Epithelial cell of proximal tubule (primary cell): ENCODE results near the gene PAPPA. TPM values are rescaled to one million over a fixed set of nuclear protein-coding genes. Genes with fewer than 3 reads are reported as not detected.

Experiments used
- DNase-seq: peaks from one replicate; pipeline ENCODE4 v3.0.0-alpha.2; 2011; ENCODE audit warnings: low read depth
- H3K4me3 ChIP-seq: 2 replicates; pipeline ENCODE4 v1.5.1; 2011; ENCODE audit warnings: low read depth, mild to moderate bottlenecking, low read length
- total RNA-seq: library from RNA; depleted of rRNA; stranded (reverse); fragments of >200 nt; gene quantifications from 2 replicates; pipeline ENCODE4 v1.2.3, GENCODE V29; 2015
- TF ChIP-seq, protein P1 (sequence below): conservative IDR thresholded peaks from 2 replicates; pipeline ENCODE4 v1.5.1; 2012; ENCODE audit warnings: low read depth, mild to moderate bottlenecking, low read length

The PAPPA gene
- total RNA-seq, 1 donor from 2014 or later: 2.5 TPM

DNA sequence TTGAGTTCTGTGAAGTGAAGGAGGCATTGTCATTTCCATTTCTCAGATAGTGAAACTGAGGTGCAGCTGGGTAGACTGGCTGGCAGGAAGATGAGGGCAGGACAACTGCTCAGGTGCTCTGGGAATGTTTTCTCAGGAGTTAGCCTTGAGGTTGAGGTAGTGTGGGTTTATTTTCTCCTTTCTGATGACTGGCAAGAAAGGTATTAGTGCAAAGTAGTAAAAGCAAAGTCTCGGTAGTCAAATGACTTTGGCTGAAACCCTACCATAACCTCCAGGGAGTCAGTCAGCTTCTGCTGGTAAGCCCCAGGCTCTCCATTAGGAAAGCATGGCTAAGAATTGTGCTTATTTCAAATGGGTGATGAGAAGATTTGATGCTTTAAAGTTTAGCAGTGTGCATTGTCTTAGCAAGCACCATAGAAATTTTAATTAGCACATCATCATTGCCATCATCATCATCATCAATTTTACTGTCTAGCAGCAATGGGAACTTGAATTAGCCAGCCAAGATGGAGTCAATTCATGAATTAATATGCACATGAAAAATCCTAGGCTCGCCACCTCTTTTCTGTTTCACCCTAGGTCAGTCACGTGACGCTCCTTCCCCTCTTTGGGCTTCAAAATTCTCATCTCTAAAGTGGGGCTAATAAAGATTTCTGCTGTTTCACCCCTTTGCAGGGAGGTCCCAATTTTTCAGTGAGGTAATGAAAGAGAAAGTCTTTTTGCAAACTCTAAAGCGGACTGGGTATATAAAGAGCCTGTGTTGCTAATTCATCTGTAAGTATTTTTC is 10.7 kb upstream of the PAPPA start:
- no peak overlapping the region for H3K4me3 ChIP-seq
- DNase-seq: no peak
- TF ChIP-seq, protein P1, sequence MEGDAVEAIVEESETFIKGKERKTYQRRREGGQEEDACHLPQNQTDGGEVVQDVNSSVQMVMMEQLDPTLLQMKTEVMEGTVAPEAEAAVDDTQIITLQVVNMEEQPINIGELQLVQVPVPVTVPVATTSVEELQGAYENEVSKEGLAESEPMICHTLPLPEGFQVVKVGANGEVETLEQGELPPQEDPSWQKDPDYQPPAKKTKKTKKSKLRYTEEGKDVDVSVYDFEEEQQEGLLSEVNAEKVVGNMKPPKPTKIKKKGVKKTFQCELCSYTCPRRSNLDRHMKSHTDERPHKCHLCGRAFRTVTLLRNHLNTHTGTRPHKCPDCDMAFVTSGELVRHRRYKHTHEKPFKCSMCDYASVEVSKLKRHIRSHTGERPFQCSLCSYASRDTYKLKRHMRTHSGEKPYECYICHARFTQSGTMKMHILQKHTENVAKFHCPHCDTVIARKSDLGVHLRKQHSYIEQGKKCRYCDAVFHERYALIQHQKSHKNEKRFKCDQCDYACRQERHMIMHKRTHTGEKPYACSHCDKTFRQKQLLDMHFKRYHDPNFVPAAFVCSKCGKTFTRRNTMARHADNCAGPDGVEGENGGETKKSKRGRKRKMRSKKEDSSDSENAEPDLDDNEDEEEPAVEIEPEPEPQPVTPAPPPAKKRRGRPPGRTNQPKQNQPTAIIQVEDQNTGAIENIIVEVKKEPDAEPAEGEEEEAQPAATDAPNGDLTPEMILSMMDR: no peak

DNA sequence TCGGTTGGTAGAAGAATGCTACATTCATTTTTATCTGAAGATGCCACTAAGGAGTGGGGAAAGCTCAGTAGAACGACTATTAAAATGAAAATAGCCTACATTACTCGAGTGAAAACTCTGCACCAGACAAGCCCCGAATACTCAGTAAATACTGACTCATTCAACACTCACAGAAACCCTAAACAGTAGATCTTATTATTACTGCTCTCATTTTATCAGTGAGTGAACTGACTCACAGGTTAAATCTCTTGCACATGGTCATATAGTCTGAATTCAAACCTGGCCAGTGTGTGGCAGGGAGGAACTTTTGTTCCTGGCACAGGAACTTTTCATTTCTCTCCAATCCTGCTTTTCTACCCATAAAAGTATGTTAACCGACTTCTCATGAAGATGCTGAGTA is 9.6 kb upstream of the PAPPA start:
- DNase-seq: no peak
- TF ChIP-seq, protein P1: no peak
- H3K4me3 ChIP-seq: no peak overlapping the region

DNA sequence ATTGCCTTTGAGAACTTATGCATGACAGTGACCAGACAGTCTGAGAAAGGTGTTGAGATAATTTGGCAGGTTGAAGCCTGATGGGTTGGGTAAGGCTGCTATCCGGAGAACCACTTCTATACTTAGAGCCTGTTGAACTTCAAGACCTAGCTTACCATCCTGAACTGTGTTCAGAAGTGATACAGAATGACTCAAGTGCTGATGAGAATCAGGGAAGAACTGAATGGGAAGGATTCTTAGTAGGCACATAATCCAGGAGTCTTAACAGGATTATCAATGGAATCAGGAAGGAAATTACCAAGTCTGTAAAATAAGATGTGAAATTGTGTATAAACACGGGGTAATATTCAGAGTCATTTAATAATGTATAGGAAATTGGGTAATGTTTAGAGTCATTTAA is 9.0 kb upstream of the PAPPA start:
- TF ChIP-seq, protein P1: no peak
- no peak overlapping the region for H3K4me3 ChIP-seq
- DNase-seq: no peak

GRCh38 chr9:116145036-116145435 is 8.6 kb upstream of the PAPPA start:
- TF ChIP-seq, protein P1: no peak
- H3K4me3 ChIP-seq: no peak overlapping the region
- DNase-seq: no peak

DNA sequence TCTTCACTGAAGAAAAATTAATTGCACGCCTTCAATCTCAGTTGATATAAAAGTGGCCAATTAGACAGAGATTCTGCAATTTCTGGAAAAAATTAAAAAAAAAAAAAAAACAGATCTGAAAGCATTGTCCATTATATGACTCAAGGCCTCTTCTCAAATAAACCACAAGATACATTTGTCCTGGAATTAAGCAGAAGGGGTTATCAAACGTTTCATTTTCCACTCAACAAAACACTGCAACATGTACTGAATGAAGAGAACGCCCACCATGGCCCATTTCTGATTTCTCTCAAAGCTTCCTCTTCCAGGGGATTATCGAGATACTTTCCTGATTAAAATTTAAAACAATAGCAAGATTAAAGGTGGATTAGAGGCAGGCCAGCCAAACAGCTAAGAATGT is 5.8 kb upstream of the PAPPA start:
- DNase-seq: no peak
- no peak overlapping the region for H3K4me3 ChIP-seq
- TF ChIP-seq, protein P1: no peak

- DNase-seq: no peak
- H3K4me3 ChIP-seq: no peak overlapping the region
- TF ChIP-seq, protein P1: peak; percentile 95
Measured at GRCh38 chr9:116149844-116150243, 3.7 kb upstream of the PAPPA start.

DNA sequence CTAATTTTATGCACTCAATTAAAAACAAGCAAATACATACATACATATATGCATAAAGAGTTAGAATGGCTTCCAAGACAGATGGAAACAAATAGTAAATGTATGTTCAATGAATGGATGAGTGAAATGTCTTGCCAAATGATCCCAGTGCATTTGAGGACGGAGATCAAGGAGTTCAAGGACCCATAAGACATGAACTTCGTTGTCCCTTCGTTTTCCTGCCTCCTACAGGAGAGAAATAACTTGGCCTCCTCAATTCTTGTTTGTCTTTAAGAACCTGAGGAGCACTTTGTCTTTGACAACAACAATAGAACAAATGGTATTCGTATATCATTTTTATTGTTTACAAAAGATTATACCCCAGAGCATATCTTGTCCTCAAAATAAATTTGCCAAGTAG is 2.4 kb upstream of the PAPPA start:
- TF ChIP-seq, protein P1: no peak
- H3K4me3 ChIP-seq: no peak overlapping the region
- DNase-seq: no peak
